ENCODE measurements around the gene EGR2.
"Not testable (repeated sequence)": the region's sequence is repeated elsewhere in the genome, so short reads cannot be mapped to it uniquely, and the experiment has no call there.

EGR2 gene

DNA sequence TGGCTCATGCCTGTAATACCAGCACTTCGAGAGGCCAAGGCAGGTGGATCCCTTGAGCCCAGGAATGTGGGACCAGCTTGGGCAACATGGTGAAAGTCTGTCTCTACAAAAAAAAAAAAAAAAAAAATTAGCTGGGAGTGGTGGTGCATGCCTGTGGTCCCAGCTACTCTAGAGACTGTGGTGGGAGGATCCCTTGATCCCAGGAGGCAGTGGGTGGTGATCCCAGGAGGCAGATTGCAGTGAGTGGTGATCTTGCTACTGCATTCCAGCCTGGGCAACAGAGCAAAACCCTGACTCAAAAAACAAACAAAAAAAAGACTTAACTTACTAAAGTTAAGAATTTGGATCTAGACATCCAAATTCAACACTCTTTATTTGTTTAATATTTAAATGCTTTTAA, 21.9 kb downstream of the EGR2 start:
- DNase-seq (ENCODE audit: low spot score), result no peak

DNA sequence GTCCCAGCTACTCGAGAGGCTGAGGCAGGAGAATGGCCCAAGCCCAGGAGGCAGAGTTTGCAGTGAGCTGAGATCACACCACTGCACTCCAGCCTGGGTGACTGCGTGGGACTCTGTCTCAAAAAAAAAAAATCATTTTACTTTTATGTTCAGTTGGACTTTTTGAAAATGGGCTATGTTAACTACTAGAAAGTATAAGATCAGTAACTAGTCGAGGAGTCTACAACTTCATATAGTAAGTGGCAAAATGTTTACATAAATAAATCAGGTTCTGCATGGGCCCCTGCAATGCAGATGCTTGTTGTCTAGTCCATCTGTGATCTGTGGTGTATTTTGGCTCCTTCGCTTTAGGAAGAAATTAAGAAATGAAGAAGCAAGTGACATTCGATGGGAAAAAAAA, 23.9 kb downstream of the EGR2 start:
- DNase-seq (ENCODE audit: low spot score), result no peak

DNA sequence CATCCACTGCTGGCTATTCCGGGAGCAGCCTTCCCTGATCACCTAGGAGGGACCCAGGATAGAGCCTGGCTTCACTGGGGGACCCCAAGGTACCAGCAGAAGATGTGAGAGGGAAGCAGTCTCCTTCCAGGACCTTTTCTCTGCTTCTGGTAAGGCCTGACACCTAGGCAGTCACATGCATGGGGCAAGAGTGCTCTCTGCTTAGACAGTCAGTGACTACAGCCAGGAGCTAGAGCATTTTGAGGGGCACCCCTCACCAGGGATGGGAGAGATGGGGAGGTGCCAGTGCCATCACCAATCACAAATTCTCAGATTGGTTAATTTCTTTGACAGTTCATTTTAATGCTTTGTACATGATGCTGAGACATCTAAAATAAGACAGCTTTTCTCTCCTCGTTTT, 25.6 kb downstream of the EGR2 start:
- DNase-seq (ENCODE audit: low spot score), result no peak

DNA sequence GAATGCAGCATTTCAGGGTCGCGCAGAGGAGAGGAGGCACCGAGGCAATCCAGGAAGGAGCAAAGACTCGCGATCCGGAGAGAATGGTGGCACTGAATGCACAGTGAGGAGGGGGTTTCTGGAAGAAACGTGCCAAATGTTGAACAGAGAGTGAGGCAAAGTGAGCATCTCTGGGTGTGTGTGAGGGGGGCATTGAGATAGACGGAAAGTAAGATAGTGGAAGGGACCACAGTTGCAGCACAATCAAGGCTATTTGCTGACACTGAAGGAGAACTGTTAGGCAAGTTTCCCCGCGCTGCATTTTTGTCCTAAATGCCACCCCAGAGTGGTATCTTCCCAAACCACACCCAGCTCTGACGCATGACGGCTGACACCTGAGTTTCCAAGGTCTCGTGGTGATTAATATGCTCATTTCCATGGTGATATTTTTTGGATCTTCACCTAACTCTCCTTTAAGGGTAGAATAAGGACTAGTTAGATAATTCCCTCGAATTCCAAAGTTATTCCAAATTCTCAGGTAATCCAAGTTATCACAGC, 26.1 kb downstream of the EGR2 start:
- no peak for DNase-seq (ENCODE audit: low spot score)

GRCh38 chr10:62788861-62789467, 27.2 kb downstream of the EGR2 start:
- peak; percentile 27 for DNase-seq (ENCODE audit: low spot score)

DNA sequence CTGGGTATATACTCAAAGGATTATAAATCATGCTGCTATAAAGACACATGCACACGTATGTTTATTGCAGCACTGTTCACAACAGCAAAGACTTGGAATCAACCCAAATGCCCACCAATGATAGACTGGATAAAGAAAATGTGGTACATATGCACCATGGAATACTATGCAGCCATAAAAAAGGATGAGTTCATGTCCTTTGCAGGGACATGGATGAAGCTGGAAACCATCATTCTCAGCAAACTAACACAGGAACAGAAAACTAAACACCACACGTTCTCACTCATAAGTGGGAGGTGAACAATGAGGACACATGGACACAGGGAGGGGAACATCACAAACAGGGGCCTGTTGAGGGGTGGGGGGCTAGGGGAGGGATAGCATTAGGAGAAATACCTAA, 27.9 kb downstream of the EGR2 start:
- not testable (repeated sequence) for DNase-seq (ENCODE audit: low spot score)

DNA sequence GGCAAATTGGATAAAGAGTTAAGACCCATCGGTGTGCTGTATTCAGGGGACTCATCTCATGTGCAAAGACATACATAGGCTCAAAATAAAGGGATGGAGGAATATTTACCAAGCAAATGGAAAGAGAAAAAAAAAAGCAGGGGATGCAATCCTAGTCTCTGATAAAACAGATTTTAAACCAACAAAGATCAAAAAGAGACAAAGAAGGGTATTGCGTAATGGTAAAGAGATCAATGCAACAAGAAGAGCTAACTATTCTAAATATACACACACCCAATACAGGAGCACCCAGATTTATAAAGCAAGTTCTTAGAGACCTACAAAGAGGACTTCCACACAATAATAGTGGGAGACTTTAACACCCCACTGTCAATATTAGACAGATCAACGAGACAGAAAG, 31.6 kb downstream of the EGR2 start:
- not testable (repeated sequence) for DNase-seq (ENCODE audit: low spot score)

DNA sequence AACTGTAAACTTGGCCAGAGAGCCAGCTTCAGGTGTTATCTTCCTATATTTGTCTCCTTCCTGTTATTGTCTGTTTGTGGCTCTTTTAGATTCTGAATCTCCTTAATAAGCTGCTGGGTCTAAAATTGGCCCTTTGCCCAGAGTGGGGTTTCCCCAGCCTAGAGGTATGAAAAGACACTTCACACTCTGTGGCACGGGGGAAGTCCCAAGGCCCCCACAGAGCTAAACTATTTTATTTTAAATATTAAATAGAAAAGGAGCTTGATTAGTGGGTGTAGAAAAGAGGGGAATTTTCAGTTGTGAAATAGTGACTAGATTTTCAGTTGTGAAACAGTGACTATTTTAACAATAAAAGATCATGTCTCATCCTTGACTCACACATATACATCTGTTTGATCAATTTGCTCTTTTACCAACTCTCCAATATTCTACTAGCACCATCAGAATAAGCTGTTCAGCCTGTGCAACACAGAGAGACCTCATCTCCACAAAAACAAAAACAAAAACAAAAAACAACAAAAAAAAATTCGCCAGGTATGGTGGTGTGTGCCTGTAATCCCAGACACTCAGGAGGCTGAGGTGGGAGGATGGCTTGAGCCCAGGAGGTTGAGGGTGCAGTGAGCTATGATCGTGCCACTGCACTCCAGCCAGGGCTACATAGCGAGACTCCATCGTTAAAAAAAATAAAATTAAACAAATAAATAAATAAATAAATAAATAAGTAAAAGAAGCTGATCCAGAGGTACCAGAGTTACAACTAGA, 36.5 kb downstream of the EGR2 start:
- DNase-seq (ENCODE audit: low spot score), result no peak

DNA sequence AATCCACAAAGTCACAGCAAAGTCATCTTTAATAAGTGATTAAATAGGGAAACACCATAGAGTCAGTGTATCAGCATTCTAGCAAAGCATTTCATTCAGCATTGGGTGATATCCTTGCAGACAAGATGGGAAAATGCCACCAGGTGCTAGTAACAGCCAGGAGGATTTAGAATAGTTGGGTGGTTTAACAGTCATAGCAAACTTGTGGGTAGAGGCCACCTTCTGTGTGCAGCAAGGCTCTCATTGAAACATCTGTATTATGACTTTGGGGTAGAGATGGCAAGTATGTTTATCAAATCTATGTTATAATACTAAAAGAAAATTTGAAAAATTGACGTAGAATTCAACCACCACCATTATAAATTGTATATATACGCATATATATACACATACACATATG, 38.0 kb downstream of the EGR2 start:
- no peak for DNase-seq (ENCODE audit: low spot score)

DNA sequence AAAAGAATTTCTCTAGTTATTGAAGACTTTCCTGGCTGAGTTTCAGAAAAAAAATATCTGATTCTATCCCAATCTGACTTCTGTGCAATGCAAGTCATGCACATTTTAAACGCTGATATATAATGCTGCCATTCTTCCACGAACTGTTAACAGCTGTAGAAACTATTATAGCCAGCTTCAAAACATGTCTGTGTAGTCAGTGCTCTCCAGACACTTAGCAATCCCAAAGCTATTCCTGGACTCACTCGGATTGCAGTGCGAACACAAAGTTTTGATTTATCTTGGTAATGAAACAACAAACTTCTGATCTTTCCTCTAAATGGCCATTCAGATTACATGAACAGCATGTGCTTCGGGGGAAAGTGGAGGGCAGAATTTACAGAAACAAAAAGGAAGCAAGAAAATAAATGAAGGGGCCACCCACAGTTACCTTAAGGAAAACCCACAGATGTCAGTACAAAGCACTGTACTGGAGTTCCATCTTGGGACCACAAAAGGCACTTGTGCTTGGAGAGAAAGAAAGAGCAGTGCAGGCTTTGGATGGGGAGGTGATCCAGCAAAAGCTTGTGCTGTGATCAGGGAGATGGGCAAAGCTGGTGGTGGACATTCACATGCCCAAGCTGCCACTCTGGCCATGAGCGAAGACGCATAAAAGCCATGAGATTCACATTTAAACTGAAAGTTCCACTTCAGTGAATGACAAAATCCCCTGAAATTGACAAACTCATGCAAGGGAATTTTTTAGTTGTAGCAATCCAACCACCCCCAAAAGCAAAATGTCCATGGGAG, 43.8 kb downstream of the EGR2 start:
- peak; percentile 15 for DNase-seq (ENCODE audit: low spot score)

DNA sequence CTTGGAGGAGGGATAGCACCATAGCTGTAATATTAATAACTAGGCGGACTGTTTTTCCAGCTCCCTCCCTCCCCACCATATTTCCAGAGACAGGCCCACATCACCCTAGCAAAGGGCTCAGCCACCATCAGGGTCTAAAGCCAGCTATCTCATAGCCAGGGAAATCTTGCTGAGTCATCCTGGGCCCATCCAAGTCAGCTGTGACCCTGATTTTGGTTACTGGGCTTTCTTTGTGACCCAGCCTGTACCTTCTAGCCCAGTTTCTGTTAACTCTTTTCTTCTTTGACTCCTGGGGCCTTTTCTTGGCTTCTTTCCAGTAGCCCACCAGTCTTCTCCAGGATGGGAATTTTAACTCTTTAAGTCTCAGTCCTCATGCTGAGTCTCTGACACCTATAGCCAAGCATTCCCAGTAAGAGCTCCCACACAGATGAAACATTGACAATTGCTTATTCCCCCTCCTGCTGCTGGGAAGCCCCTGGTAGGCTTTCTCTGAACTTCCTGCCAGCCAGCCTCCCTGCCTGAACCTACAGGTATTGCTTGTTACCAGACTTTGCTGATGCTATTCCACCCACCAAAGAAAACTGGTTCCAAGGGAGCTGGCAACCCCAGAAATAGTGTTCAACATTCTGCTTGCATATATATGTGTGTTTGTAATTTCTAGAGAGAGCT, 46.5 kb downstream of the EGR2 start:
- DNase-seq (ENCODE audit: low spot score), result no peak

DNA sequence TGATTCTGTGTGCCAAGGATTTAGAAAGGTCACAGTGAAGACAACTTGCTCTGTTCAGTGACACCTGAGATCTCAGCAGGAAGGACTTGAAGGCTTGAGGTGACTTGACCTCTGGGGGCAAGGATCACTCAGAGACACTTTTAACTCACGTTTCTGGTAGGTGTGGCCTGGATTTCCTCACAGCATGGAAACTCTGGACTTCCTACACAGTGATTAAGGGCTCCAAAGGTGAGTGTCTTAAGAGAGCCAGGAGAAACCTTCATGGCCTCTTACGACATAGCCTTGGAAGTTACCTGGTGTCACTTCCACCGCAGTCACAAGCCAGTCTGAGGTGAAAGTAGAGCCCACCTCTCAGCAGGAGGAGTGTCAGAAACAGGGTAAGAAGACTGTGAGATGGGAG, 49.8 kb downstream of the EGR2 start:
- no peak for DNase-seq (ENCODE audit: low spot score)

DNA sequence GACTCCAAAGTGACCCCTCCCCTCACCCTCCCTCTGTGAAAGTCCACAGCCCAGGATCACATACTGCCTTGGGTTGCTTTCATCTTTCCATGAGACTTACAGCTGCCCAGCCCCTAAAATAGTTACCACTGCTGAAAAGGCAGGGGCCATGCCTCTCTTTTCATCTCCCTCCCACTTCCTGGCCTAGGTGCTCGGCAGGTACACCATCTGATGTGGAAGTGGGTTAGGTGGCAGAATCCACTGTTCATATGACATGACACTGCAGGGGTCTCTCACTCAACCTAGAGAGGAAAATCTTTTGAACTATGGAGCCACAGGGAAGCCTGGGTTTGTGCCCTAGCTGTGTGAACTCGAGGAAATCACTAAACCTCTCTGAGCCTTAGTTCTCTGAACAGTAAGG, 50.4 kb downstream of the EGR2 start:
- no peak for DNase-seq (ENCODE audit: low spot score)

- DNase-seq (ENCODE audit: low spot score), result no peak
Measured at GRCh38 chr10:62764011-62764410, 52.2 kb downstream of the EGR2 start.

DNA sequence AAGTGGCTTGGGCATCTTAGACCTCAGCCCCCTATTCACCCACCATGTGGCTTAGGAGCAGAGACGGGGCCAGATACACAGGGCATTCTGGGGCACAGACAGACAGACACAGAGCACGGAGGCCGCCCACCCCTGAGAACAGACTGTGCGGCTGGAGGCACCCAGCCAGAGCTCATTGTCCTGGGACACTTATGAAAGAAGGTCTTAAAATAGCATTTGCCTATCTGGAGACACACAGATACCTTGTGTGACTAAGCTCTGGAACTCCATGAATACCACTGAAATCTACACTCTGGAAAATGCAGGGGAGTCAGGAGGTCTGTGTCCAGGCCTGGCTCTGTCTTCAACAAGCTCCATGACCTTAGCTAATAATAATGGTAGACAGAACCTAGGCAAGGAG, 53.0 kb downstream of the EGR2 start:
- DNase-seq (ENCODE audit: low spot score), result no peak

All from AG20443 (cell line).